LNCAP (cell line): ENCODE data around the gene CUX1.

Source experiments
- TF ChIP-seq, protein P1 (sequence below): fragments of 450-650 bp; IDR thresholded peaks from 2 replicates; pipeline ENCODE4 v1.5.1; 2017; ENCODE audit warnings: mild to moderate bottlenecking

CUX1 gene

DNA sequence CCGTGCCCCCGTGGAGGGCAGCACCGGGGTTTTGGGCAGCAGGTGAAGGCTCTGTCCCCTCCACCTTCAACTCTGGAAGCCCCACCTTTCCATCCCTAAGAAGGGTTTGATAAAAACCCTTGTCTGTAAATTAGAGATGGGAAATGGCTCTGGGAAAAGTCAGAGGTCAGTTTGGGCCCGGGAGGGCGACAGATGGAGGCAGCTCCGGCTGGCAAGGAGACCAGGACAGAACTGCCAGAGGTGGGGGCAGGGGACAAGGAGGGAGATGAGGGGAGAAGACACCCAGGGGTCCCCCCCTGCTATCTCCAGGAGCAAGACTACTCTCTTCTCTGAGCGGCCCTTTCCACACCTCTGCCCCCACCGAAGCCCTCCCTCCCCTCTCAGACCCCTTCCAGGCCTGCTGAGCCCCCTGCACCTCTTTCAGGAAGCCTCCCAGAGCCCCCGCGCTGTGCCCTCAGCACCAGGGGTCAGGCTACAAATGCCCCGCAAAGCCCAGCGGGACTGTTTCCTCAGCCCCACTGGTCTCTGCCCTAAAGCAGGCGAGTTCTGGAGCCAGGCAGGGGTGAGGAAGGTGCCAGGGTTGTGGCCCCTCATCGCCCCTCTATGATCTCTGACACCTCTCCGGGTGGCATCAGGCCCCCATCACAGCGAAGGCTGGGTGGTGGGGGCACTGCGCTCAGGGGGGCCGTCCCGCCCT lies 468.3 kb downstream of the CUX1 start:
- TF ChIP-seq, protein P1, sequence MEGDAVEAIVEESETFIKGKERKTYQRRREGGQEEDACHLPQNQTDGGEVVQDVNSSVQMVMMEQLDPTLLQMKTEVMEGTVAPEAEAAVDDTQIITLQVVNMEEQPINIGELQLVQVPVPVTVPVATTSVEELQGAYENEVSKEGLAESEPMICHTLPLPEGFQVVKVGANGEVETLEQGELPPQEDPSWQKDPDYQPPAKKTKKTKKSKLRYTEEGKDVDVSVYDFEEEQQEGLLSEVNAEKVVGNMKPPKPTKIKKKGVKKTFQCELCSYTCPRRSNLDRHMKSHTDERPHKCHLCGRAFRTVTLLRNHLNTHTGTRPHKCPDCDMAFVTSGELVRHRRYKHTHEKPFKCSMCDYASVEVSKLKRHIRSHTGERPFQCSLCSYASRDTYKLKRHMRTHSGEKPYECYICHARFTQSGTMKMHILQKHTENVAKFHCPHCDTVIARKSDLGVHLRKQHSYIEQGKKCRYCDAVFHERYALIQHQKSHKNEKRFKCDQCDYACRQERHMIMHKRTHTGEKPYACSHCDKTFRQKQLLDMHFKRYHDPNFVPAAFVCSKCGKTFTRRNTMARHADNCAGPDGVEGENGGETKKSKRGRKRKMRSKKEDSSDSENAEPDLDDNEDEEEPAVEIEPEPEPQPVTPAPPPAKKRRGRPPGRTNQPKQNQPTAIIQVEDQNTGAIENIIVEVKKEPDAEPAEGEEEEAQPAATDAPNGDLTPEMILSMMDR = no peak

DNA sequence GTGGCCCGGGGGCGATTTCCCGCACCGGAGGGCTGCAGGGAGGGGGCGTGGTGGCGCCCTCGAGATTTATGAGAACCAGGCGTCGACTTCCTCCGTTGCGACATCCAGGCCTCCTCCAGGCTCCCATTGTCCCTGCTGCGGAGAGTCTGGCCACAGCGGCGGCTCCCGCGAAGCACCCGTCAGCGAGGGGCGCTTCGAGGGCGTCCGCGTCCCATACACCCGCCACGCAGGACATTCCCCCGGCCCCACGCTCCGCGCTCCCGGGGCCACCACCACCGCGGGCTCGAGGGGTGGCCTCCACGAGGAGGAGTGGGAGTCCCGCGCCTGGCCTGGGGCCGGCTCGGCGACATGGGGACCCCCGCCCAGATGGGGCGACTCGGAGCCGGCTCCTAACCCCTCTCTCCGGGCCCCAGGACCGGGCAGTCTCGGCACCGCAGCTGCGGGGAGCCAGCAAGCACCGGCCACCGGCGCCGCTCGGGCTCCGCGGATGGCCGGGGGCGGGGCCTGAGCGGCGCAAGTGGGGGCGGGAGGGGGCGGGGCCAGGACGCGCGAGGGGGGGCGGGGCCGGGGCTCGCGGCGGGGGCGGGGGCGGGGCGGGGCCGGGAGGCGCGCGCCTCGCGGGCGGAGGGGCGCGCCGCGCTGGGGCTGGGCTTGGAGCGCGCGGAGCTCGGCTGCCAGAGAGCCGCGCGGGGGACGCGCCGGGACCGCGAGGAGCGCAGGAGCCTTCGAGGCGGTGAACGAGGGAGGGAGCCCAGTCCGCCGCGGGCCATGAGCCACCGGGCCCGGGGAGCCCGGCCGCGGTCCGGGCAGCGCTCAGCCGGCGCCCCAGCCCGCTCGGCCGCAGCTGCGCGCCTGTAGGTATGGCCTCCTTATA lies 469.0 kb downstream of the CUX1 start, which contains the start of gene SH2B2:
TSS of gene SH2B2 (plus strand) at position 632 of the 874 bp plus-strand sequence. CDS start 13,683 bp downstream, outside the sequence.
- TF ChIP-seq, protein P1 = no peak

DNA sequence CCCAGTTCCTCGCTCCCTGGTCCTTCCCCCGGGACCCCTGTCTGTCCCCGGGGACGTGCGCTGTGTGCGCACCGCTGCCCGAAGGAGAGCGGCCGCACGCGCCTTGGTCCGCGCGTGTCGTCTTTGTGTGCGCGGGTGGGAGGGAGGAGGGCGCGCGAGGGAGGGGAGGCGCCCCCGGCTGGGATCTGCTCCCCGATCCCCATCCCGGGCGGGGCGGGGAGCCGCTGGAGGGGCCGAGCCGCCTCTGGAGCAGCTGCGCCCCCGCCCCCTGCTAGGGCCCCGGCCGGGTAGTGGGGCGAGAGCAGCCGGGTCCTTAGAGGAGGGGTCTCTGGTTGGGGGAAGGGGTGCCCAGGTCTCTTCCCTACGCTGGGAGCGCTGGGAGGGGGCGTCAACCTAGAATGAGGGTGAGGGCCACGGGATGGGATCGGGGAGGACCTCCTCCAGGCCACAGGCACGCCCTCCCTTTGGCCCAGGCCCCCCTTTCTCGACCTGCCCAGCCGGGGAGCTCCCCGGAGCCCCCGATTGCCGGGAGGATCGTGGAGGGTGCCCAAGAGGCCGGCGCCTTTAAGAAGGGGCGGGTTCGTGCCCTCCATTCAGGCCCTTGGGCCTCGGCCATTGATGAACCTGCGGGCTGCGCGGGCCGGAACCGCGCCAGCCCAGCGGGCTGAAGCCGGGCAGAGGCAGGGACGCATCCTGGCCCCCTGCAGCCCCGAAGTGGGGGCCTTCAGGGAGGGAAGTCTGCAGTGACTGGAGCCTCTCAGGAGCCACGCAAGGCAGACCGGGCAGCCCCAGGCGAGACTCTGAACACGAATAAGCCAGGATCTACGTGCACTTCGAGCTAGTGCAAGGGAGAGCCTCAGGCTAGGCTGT lies 469.9 kb downstream of the CUX1 start:
- TF ChIP-seq, protein P1 = no peak

GRCh38 chr7:102287981-102288278 lies 470.5 kb downstream of the CUX1 start:
- TF ChIP-seq, protein P1 = no peak

GRCh38 chr7:102288285-102288930 lies 471.0 kb downstream of the CUX1 start:
- TF ChIP-seq, protein P1 = no peak

- TF ChIP-seq, protein P1 = no peak
These were observed 471.6 kb downstream of the CUX1 start for GRCh38 chr7:102289057-102289456.
